ENCODE data around the gene ARHGAP12.

DNA sequence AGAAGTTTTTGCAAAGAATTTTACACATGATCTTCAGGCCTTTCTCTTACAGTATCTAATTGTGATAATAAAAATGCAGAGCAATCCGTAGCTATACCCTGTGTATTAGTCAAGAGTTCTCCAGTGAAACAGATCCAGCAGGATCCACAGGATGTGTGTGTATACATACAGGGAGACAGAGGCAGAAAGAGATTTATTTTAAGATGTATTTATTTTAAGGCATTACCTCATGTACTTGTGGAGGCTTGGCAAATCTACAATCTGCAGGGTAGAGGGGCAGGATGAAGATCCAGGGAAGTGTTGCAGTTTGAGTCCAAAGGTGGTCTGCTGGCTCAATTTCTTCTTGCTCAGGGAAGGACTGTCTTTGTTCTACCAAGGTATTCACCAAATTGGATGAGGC, 41.7 kb downstream of the ARHGAP12 start:
- TF ChIP-seq, protein P1, sequence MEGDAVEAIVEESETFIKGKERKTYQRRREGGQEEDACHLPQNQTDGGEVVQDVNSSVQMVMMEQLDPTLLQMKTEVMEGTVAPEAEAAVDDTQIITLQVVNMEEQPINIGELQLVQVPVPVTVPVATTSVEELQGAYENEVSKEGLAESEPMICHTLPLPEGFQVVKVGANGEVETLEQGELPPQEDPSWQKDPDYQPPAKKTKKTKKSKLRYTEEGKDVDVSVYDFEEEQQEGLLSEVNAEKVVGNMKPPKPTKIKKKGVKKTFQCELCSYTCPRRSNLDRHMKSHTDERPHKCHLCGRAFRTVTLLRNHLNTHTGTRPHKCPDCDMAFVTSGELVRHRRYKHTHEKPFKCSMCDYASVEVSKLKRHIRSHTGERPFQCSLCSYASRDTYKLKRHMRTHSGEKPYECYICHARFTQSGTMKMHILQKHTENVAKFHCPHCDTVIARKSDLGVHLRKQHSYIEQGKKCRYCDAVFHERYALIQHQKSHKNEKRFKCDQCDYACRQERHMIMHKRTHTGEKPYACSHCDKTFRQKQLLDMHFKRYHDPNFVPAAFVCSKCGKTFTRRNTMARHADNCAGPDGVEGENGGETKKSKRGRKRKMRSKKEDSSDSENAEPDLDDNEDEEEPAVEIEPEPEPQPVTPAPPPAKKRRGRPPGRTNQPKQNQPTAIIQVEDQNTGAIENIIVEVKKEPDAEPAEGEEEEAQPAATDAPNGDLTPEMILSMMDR (IDR thresholded peaks at IDR 0.05), result no peak
- TF ChIP-seq EZH2 (IDR thresholded peaks at IDR 0.05), result no peak

Measured in neural progenitor cell (in vitro differentiated cells).